T-helper 1 cell (primary cell): Measurements from ENCODE around the gene BCL2L13.
"Not testable (repeated sequence)": the region's sequence is repeated elsewhere in the genome, so short reads cannot be mapped to it uniquely, and the experiment has no call there.

Source experiments
- DNase-seq, 5 donors: peaks; one replicate each; pipeline ENCODE4 v3.0.0-alpha.2; 2012 to 2020
- total RNA-seq, 4 donors: gene quantifications; one replicate each; lab custom pipeline; 2026; lab: John Stamatoyannopoulos, UW

Gene BCL2L13
- total RNA-seq: 39.3 to 57.8 (median 41.1) reads per million in 4 donors

GRCh38 chr22:17638432-17639246 is at the start of gene BCL2L13:
BCL2L13 (plus strand) TSS chr22:17638757; CDS start chr22:17655712, 16,955 bp downstream.
- peak; percentile 76 to 92 (median 83) for DNase-seq

- DNase-seq: no peak
Measured at GRCh38 chr22:17589810-17590375, 48.7 kb upstream of the BCL2L13 start.

GRCh38 chr22:17590586-17590985 is 48.0 kb upstream of the BCL2L13 start:
- no peak for DNase-seq

- DNase-seq: no peak
Measured at GRCh38 chr22:17592201-17592600, 46.4 kb upstream of the BCL2L13 start.

GRCh38 chr22:17596226-17596625 is 42.3 kb upstream of the BCL2L13 start:
- DNase-seq: no peak

- no peak for DNase-seq
Measured at GRCh38 chr22:17597217-17597616, 41.3 kb upstream of the BCL2L13 start.

GRCh38 chr22:17598318-17598717 is 40.2 kb upstream of the BCL2L13 start:
- DNase-seq: no peak

- DNase-seq: no peak
Measured at GRCh38 chr22:17601031-17601430, 37.5 kb upstream of the BCL2L13 start.

GRCh38 chr22:17603668-17604067 is 34.9 kb upstream of the BCL2L13 start:
- DNase-seq: no peak

GRCh38 chr22:17606496-17606895 is 32.1 kb upstream of the BCL2L13 start:
- no peak for DNase-seq

- DNase-seq: no peak
Measured at GRCh38 chr22:17607891-17608521, 30.6 kb upstream of the BCL2L13 start.

GRCh38 chr22:17612057-17612456 is 26.5 kb upstream of the BCL2L13 start:
- DNase-seq: no peak

GRCh38 chr22:17613280-17613679 is 25.3 kb upstream of the BCL2L13 start:
- DNase-seq: no peak

- no peak for DNase-seq
Measured at GRCh38 chr22:17627961-17628405, 10.6 kb upstream of the BCL2L13 start.

GRCh38 chr22:17628406-17629172 is 10.0 kb upstream of the BCL2L13 start, which contains the start of gene ATP6V1E1:
ATP6V1E1 (minus strand) TSS chr22:17628749; CDS start chr22:17628635, 114 bp downstream.
- DNase-seq: peak; percentile 86 to 94 (median 91)

- no peak for DNase-seq
Measured at GRCh38 chr22:17629173-17629489, 9.4 kb upstream of the BCL2L13 start.

GRCh38 chr22:17629641-17630040 is 8.9 kb upstream of the BCL2L13 start:
- no peak for DNase-seq

- no peak for DNase-seq
Measured at GRCh38 chr22:17631076-17631565, 7.4 kb upstream of the BCL2L13 start.

GRCh38 chr22:17633217-17633997 is 5.2 kb upstream of the BCL2L13 start:
- DNase-seq: no peak

GRCh38 chr22:17633998-17634323 is 4.6 kb upstream of the BCL2L13 start:
- DNase-seq: no peak

GRCh38 chr22:17634696-17635095 is 3.9 kb upstream of the BCL2L13 start:
- DNase-seq: no peak

- not testable (repeated sequence) for DNase-seq
Measured at GRCh38 chr22:17636850-17637249, 1.7 kb upstream of the BCL2L13 start.
